Activated naive CD8-positive, alpha-beta T cell treated with anti-CD3 and anti-CD28 coated beads, Interleukin-2, amount 50 U/mL, for 24 hours (primary cell): ENCODE data around the gene MTREX.

Source experiments
- ATAC-seq: fragments of 150-1000 bp; cut with Tn5 transposase; one replicate; pipeline ENCODE4 v1.10.0; 2021
- DNase-seq: peaks from one replicate; pipeline ENCODE4 v3.0.0; 2021
- H3K27ac Mint-ChIP-seq: one replicate; pipeline ENCODE4 v1.8.0; 2021; ENCODE audit warnings: mild to moderate bottlenecking, mixed read lengths
- H3K27me3 Mint-ChIP-seq: one replicate; pipeline ENCODE4 v1.8.0; 2021; ENCODE audit warnings: mixed read lengths
- H3K36me3 Mint-ChIP-seq: one replicate; pipeline ENCODE4 v1.8.0; 2021; ENCODE audit warnings: low read depth, mixed read lengths
- H3K4me1 Mint-ChIP-seq: one replicate; pipeline ENCODE4 v1.8.0; 2021; ENCODE audit warnings: mixed read lengths
- H3K4me3 Mint-ChIP-seq: one replicate; pipeline ENCODE4 v1.8.0; 2021; ENCODE audit warnings: mild to moderate bottlenecking, moderate library complexity, mixed read lengths
- H3K9me3 Mint-ChIP-seq: one replicate; pipeline ENCODE4 v1.8.0; 2021; ENCODE audit warnings: mixed read lengths

The MTREX gene

GRCh38 chr5:55343107-55343506, 35.3 kb downstream of the MTREX start:
- H3K27ac Mint-ChIP-seq: no peak overlapping the region

GRCh38 chr5:55343609-55344008, 35.8 kb downstream of the MTREX start:
- H3K36me3 Mint-ChIP-seq: peaks cover 57% of the 10 kb centered on the region
- no peak overlapping the region for H3K4me3 Mint-ChIP-seq
- no peak overlapping the region for H3K27ac Mint-ChIP-seq
- H3K4me1 Mint-ChIP-seq: peaks cover 12% of the 10 kb centered on the region
- DNase-seq: no peak
- no peaks in the 10 kb centered on the region for H3K9me3 Mint-ChIP-seq
- H3K27me3 Mint-ChIP-seq: no peaks in the 10 kb centered on the region
- no peak for ATAC-seq

More at GRCh38 chr5:55343107-55343506, 35.3 kb downstream of the MTREX start:
- no peak for DNase-seq
- no peak for ATAC-seq
- H3K9me3 Mint-ChIP-seq: no peaks in the 10 kb centered on the region
- no peaks in the 10 kb centered on the region for H3K27me3 Mint-ChIP-seq
- peaks cover 56% of the 10 kb centered on the region for H3K36me3 Mint-ChIP-seq
- peaks cover 17% of the 10 kb centered on the region for H3K4me1 Mint-ChIP-seq
- no peak overlapping the region for H3K4me3 Mint-ChIP-seq

- Mint-ChIP-seq H3K4me3 (no peak overlapping the region), H3K9me3 (no peaks in the 10 kb centered on the region), H3K27me3 (no peaks in the 10 kb centered on the region), H3K36me3 (peaks cover 61% of the 10 kb centered on the region), H3K27ac (no peak overlapping the region), H3K4me1 (peaks cover 3% of the 10 kb centered on the region)
- ATAC-seq (no peak), DNase-seq (peak; percentile 66)
Observed at GRCh38 chr5:55344392-55344992, 36.7 kb downstream of the MTREX start.

GRCh38 chr5:55345327-55345726, 37.5 kb downstream of the MTREX start:
- ATAC-seq (no peak), DNase-seq (no peak)
- Mint-ChIP-seq H3K27ac (no peak overlapping the region), H3K4me3 (no peak overlapping the region), H3K4me1 (peaks cover 3% of the 10 kb centered on the region), H3K36me3 (peaks cover 67% of the 10 kb centered on the region), H3K9me3 (no peaks in the 10 kb centered on the region), H3K27me3 (no peaks in the 10 kb centered on the region)

GRCh38 chr5:55347786-55348185, 40.0 kb downstream of the MTREX start:
- H3K27me3 Mint-ChIP-seq: no peaks in the 10 kb centered on the region
- DNase-seq (no peak), ATAC-seq (no peak)
- no peaks in the 10 kb centered on the region for H3K9me3 Mint-ChIP-seq
- H3K27ac Mint-ChIP-seq: peak overlapping the region; percentile 33
- no peak overlapping the region for H3K4me3 Mint-ChIP-seq
- peaks cover 68% of the 10 kb centered on the region for H3K36me3 Mint-ChIP-seq
- peaks cover 3% of the 10 kb centered on the region for H3K4me1 Mint-ChIP-seq

- peaks cover 73% of the 10 kb centered on the region for H3K36me3 Mint-ChIP-seq
- no peak for ATAC-seq
Observed at GRCh38 chr5:55350754-55351153, 43.0 kb downstream of the MTREX start.

GRCh38 chr5:55356896-55357295, 49.1 kb downstream of the MTREX start:
- Mint-ChIP-seq H3K27me3 (no peaks in the 10 kb centered on the region), H3K4me3 (no peak overlapping the region), H3K36me3 (peaks cover 60% of the 10 kb centered on the region), H3K4me1 (no peaks in the 10 kb centered on the region), H3K9me3 (no peaks in the 10 kb centered on the region), H3K27ac (no peak overlapping the region)
- no peak for ATAC-seq
- no peak for DNase-seq

More at GRCh38 chr5:55350754-55351153, 43.0 kb downstream of the MTREX start:
- Mint-ChIP-seq H3K9me3 (no peaks in the 10 kb centered on the region), H3K27me3 (no peaks in the 10 kb centered on the region), H3K4me1 (no peaks in the 10 kb centered on the region), H3K27ac (no peak overlapping the region), H3K4me3 (no peak overlapping the region)
- no peak for DNase-seq

- H3K27me3 Mint-ChIP-seq: no peaks in the 10 kb centered on the region
- no peaks in the 10 kb centered on the region for H3K9me3 Mint-ChIP-seq
- no peak overlapping the region for H3K4me3 Mint-ChIP-seq
- H3K27ac Mint-ChIP-seq: no peak overlapping the region
- H3K4me1 Mint-ChIP-seq: peaks cover 17% of the 10 kb centered on the region
- no peak for DNase-seq
- ATAC-seq: no peak
- H3K36me3 Mint-ChIP-seq: peaks cover 38% of the 10 kb centered on the region
Observed at GRCh38 chr5:55360190-55360589, 52.4 kb downstream of the MTREX start.

- Mint-ChIP-seq H3K4me1 (peaks cover 19% of the 10 kb centered on the region), H3K27ac (no peak overlapping the region), H3K36me3 (peaks cover 41% of the 10 kb centered on the region), H3K4me3 (no peak overlapping the region), H3K27me3 (no peaks in the 10 kb centered on the region), H3K9me3 (no peaks in the 10 kb centered on the region)
- no peak for DNase-seq
- ATAC-seq: no peak
Observed at GRCh38 chr5:55363856-55364255, 56.1 kb downstream of the MTREX start.

- Mint-ChIP-seq H3K4me3 (no peak overlapping the region), H3K27me3 (no peaks in the 10 kb centered on the region), H3K36me3 (peaks cover 38% of the 10 kb centered on the region), H3K27ac (peak overlapping the region; percentile 55), H3K9me3 (no peaks in the 10 kb centered on the region), H3K4me1 (peaks cover 19% of the 10 kb centered on the region)
- ATAC-seq: peak; percentile 96
- no peak for DNase-seq
Observed at GRCh38 chr5:55364537-55365055, 56.8 kb downstream of the MTREX start.

GRCh38 chr5:55370291-55370925, 62.6 kb downstream of the MTREX start:
- no peak overlapping the region for H3K27ac Mint-ChIP-seq
- no peaks in the 10 kb centered on the region for H3K27me3 Mint-ChIP-seq
- no peak overlapping the region for H3K4me3 Mint-ChIP-seq
- peaks cover 77% of the 10 kb centered on the region for H3K36me3 Mint-ChIP-seq
- ATAC-seq: no peak
- H3K9me3 Mint-ChIP-seq: peaks cover 14% of the 10 kb centered on the region
- no peak for DNase-seq
- H3K4me1 Mint-ChIP-seq: no peaks in the 10 kb centered on the region

GRCh38 chr5:55371145-55371544, 63.4 kb downstream of the MTREX start:
- H3K9me3 Mint-ChIP-seq: peaks cover 14% of the 10 kb centered on the region
- no peak for ATAC-seq
- no peak for DNase-seq
- H3K4me3 Mint-ChIP-seq: no peak overlapping the region
- no peak overlapping the region for H3K27ac Mint-ChIP-seq
- no peaks in the 10 kb centered on the region for H3K27me3 Mint-ChIP-seq
- peaks cover 82% of the 10 kb centered on the region for H3K36me3 Mint-ChIP-seq
- H3K4me1 Mint-ChIP-seq: no peaks in the 10 kb centered on the region

- ATAC-seq (no peak), DNase-seq (no peak)
- H3K4me3 Mint-ChIP-seq: no peak overlapping the region
- H3K4me1 Mint-ChIP-seq: no peaks in the 10 kb centered on the region
- peaks cover 14% of the 10 kb centered on the region for H3K9me3 Mint-ChIP-seq
- H3K36me3 Mint-ChIP-seq: peaks cover 77% of the 10 kb centered on the region
- H3K27ac Mint-ChIP-seq: no peak overlapping the region
- no peaks in the 10 kb centered on the region for H3K27me3 Mint-ChIP-seq
Observed at GRCh38 chr5:55372130-55372925, 64.5 kb downstream of the MTREX start.

- peak overlapping the region; percentile 17 for H3K27ac Mint-ChIP-seq
- no peak for DNase-seq
- peaks cover 10% of the 10 kb centered on the region for H3K4me1 Mint-ChIP-seq
- H3K36me3 Mint-ChIP-seq: peaks cover 73% of the 10 kb centered on the region
- H3K4me3 Mint-ChIP-seq: no peak overlapping the region
- peaks cover 4% of the 10 kb centered on the region for H3K9me3 Mint-ChIP-seq
- no peak for ATAC-seq
- no peaks in the 10 kb centered on the region for H3K27me3 Mint-ChIP-seq
Observed at GRCh38 chr5:55377810-55378209, 70.0 kb downstream of the MTREX start.

- H3K27me3 Mint-ChIP-seq: no peaks in the 10 kb centered on the region
- DNase-seq: no peak
- H3K4me3 Mint-ChIP-seq: no peak overlapping the region
- H3K4me1 Mint-ChIP-seq: peaks cover 22% of the 10 kb centered on the region
- ATAC-seq: no peak
- H3K9me3 Mint-ChIP-seq: peaks cover 13% of the 10 kb centered on the region
- no peak overlapping the region for H3K27ac Mint-ChIP-seq
- peaks cover 75% of the 10 kb centered on the region for H3K36me3 Mint-ChIP-seq
Observed at GRCh38 chr5:55383254-55383653, 75.5 kb downstream of the MTREX start.
